Osteocyte (in vitro differentiated cells): ENCODE data around the gene PLA2G1B. TPM values are rescaled to one million over a fixed set of nuclear protein-coding genes. Genes with fewer than 3 reads are reported as not detected.

ENCODE experiments used
- DNase-seq: peaks from one replicate; pipeline ENCODE4 v3.0.0; 2021; ENCODE audit warnings: mixed read lengths; ENCODE audit not compliant: unreplicated experiment; ENCODE audit errors: extremely low spot score
- H3K27ac Mint-ChIP-seq: one replicate; pipeline ENCODE4 v1.8.0; 2021; ENCODE audit warnings: mild to moderate bottlenecking, mixed read lengths; ENCODE audit not compliant: unreplicated experiment
- H3K27me3 Mint-ChIP-seq: one replicate; pipeline ENCODE4 v1.8.0; 2021; ENCODE audit warnings: mixed read lengths; ENCODE audit not compliant: unreplicated experiment
- H3K36me3 Mint-ChIP-seq: one replicate; pipeline ENCODE4 v1.8.0; 2021; ENCODE audit warnings: mixed read lengths; ENCODE audit not compliant: unreplicated experiment
- H3K4me1 Mint-ChIP-seq: one replicate; pipeline ENCODE4 v1.8.0; 2021; ENCODE audit warnings: mixed read lengths; ENCODE audit not compliant: unreplicated experiment
- H3K4me3 Mint-ChIP-seq: one replicate; pipeline ENCODE4 v1.8.0; 2021; ENCODE audit warnings: mild to moderate bottlenecking, moderate library complexity, mixed read lengths; ENCODE audit not compliant: unreplicated experiment
- H3K9me3 Mint-ChIP-seq: one replicate; pipeline ENCODE4 v1.8.0; 2021; ENCODE audit warnings: mixed read lengths; ENCODE audit not compliant: unreplicated experiment
- CTCF ChIP-seq: fragments of 200-600 bp; sonication (generic); IDR thresholded peaks from 2 replicates; pipeline ENCODE4 v1.5.0; 2021; ENCODE audit warnings: antibody characterized with exemption, mild to moderate bottlenecking, moderate library complexity
- total RNA-seq: library from RNA; stranded (reverse); gene quantifications from 2 replicates; pipeline ENCODE4 v1.2.1, GENCODE V29; 2021

The PLA2G1B gene
- total RNA-seq, 1 donor from 2014 or later, result 0.67 TPM

- H3K4me3 Mint-ChIP-seq, result no peak overlapping the region
- H3K27ac Mint-ChIP-seq, result no peak overlapping the region
Measured at GRCh38 chr12:120328228-120328627, 649 bp upstream of the PLA2G1B start.

GRCh38 chr12:120324841-120325417 is 2.6 kb downstream of the PLA2G1B start:
- Mint-ChIP-seq H3K36me3 (no peaks in the 10 kb centered on the region), H3K27me3 (peaks cover 15% of the 10 kb centered on the region), H3K4me1 (peaks cover 9% of the 10 kb centered on the region), H3K27ac (no peak overlapping the region), H3K4me3 (no peak overlapping the region), H3K9me3 (no peaks in the 10 kb centered on the region)
- DNase-seq, result no peak
- no peak for TF ChIP-seq CTCF

More at GRCh38 chr12:120328228-120328627, 649 bp upstream of the PLA2G1B start:
- Mint-ChIP-seq H3K4me1 (peaks cover 9% of the 10 kb centered on the region), H3K27me3 (peaks cover 13% of the 10 kb centered on the region), H3K9me3 (no peaks in the 10 kb centered on the region), H3K36me3 (no peaks in the 10 kb centered on the region)
- no peak for TF ChIP-seq CTCF
- no peak for DNase-seq

GRCh38 chr12:120323772-120324171 is 3.8 kb downstream of the PLA2G1B start:
- TF ChIP-seq CTCF, result no peak
- no peaks in the 10 kb centered on the region for H3K36me3 Mint-ChIP-seq
- no peaks in the 10 kb centered on the region for H3K9me3 Mint-ChIP-seq
- no peak overlapping the region for H3K4me3 Mint-ChIP-seq
- peaks cover 9% of the 10 kb centered on the region for H3K4me1 Mint-ChIP-seq
- no peak overlapping the region for H3K27ac Mint-ChIP-seq
- peaks cover 15% of the 10 kb centered on the region for H3K27me3 Mint-ChIP-seq
- DNase-seq, result no peak

GRCh38 chr12:120321382-120322202 is 6.0 kb downstream of the PLA2G1B start:
- Mint-ChIP-seq H3K4me3 (no peak overlapping the region), H3K9me3 (no peaks in the 10 kb centered on the region), H3K4me1 (peaks cover 18% of the 10 kb centered on the region), H3K27me3 (peaks cover 15% of the 10 kb centered on the region), H3K36me3 (no peaks in the 10 kb centered on the region), H3K27ac (no peak overlapping the region)
- TF ChIP-seq CTCF, result no peak
- DNase-seq, result no peak
